Muscle layer of duodenum (tissue), 2 donors: ENCODE measurements around the gene IL13RA1.
"Not testable (repeated sequence)": the region's sequence is repeated elsewhere in the genome, so short reads cannot be mapped to it uniquely, and the experiment has no call there.

ENCODE experiments used
- H3K27ac ChIP-seq: one replicate; pipeline ENCODE4 v1.7.0; 2013; ENCODE audit warnings: mild to moderate bottlenecking, low read length
- H3K27me3 ChIP-seq: one replicate; pipeline ENCODE4 v1.7.0; 2013; ENCODE audit warnings: low read depth, mild to moderate bottlenecking, control low read depth, low read length
- H3K36me3 ChIP-seq, 2 donors: one replicate each; pipeline ENCODE4 v1.7.0; 2013; ENCODE audit warnings: low read length in 2 of 2, control low read depth in 1 of 2, mild to moderate bottlenecking in 1 of 2; ENCODE audit not compliant: insufficient read depth in 2 of 2, control insufficient read depth in 1 of 2
- H3K4me1 ChIP-seq, 2 donors: one replicate each; pipeline ENCODE4 v1.7.0; 2013; ENCODE audit warnings: low read length in 2 of 2, mild to moderate bottlenecking in 2 of 2, control low read depth in 1 of 2, moderate library complexity in 1 of 2; ENCODE audit not compliant: insufficient read depth in 2 of 2, control insufficient read depth in 1 of 2
- H3K4me3 ChIP-seq, 2 donors: one replicate each; pipeline ENCODE4 v1.7.0; 2013; ENCODE audit warnings: low read length in 2 of 2, low read depth in 1 of 2, mild to moderate bottlenecking in 1 of 2
- H3K9me3 ChIP-seq, 2 donors: one replicate each; pipeline ENCODE4 v1.7.0; 2013; ENCODE audit warnings: low read length in 2 of 2, control low read depth in 1 of 2, mild to moderate bottlenecking in 1 of 2; ENCODE audit not compliant: control insufficient read depth in 1 of 2
- donor health status: healthy.

Gene IL13RA1

DNA sequence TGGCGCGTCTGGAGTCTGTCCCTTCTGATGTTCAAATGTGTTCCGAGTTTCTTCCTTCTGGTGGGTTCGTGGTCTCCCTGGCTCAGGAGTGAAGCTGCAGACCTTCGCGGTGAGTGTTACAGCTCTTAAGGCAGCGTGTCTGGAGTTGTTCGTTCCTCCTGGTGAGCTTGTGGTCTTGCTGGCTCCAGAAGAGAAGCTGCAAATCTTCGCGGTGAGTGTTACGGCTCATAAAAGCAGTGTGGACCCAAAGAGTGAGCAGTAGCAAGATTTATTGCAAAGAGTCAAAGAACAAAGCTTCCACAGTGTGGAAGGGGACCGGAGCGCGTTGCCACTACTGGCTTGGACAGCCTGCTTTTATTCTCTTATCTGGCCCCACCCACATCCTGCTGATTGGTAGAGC, 11.5 kb upstream of the IL13RA1 start:
- not testable (repeated sequence) for H3K9me3 ChIP-seq, H3K4me3 ChIP-seq, H3K27ac ChIP-seq, H3K36me3 ChIP-seq, H3K27me3 ChIP-seq, H3K4me1 ChIP-seq

DNA sequence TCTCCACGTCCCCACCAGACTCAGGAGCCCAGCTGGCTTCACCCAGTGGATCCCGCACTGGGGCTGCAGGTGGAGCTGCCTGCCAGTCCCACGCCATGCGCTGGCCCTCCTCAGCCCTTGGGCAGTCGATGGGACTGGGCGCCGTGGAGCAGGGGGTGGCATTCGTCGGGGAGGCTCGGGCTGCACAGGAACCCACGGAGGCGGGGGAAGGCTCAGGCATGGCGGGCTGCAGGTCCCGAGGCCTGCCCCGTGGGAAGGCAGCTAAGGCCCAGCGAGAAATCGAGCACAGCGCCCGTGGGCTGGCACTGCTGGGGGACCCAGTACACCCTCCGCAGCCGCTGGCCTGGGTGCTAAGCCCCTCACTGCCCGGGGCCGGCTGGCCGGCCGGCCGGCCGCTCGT, 10.6 kb upstream of the IL13RA1 start:
- H3K4me1 ChIP-seq, H3K27ac ChIP-seq: not testable (repeated sequence)

GRCh38 chrX:118717678-118718391, 9.6 kb upstream of the IL13RA1 start:
- Histone ChIP-seq H3K27me3 (no peaks in the 10 kb centered on the region), H3K27ac (no peak overlapping the region), H3K36me3 (no peaks in the 10 kb centered on the region), H3K9me3 (no peaks in the 10 kb centered on the region), H3K4me3 (no peak overlapping the region), H3K4me1 (no peaks in the 10 kb centered on the region)

More for the DNA sequence above, 10.6 kb upstream of the IL13RA1 start:
- not testable (repeated sequence) for H3K27me3 ChIP-seq, H3K9me3 ChIP-seq, H3K36me3 ChIP-seq, H3K4me3 ChIP-seq

- Histone ChIP-seq H3K4me1 (no peaks in the 10 kb centered on the region), H3K27me3 (no peaks in the 10 kb centered on the region), H3K36me3 (no peaks in the 10 kb centered on the region), H3K4me3 (no peak overlapping the region), H3K9me3 (no peaks in the 10 kb centered on the region), H3K27ac (no peak overlapping the region)
Measured at GRCh38 chrX:118718737-118719136, 8.7 kb upstream of the IL13RA1 start.

GRCh38 chrX:118720058-118720707, 7.2 kb upstream of the IL13RA1 start:
- peaks cover 0 to 5% of the 10 kb centered on the region in 2 donors for H3K4me1 ChIP-seq

DNA sequence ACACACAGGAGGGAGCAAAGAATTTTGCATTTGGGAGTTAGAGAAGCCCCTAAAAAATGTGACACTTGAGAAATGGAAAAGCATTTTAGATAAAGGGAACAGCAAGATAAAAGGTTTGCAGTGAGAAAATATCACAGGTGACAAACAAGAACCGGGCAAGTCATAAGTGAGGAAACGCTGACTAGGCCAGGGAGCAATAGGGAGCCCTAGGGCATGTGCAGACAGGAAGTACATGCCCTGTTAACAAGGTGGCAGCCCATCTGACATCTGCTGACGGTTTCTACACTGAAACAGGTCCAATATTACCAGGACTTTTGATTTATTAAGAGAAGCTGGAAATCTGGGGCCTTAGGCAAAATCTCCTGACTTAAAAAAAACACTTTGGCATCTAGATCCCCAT, 4.0 kb upstream of the IL13RA1 start:
- Histone ChIP-seq H3K9me3 (no peaks in the 10 kb centered on the region), H3K4me1 (peaks cover 4 to 5% of the 10 kb centered on the region in 2 donors), H3K4me3 (no peak overlapping the region)

More at GRCh38 chrX:118720058-118720707, 7.2 kb upstream of the IL13RA1 start:
- Histone ChIP-seq H3K4me3 (no peak overlapping the region), H3K27me3 (no peaks in the 10 kb centered on the region), H3K36me3 (no peaks in the 10 kb centered on the region), H3K9me3 (no peaks in the 10 kb centered on the region), H3K27ac (no peak overlapping the region)

GRCh38 chrX:118724365-118724764, 3.0 kb upstream of the IL13RA1 start:
- H3K27ac ChIP-seq, result no peak overlapping the region
- no peaks in the 10 kb centered on the region for H3K36me3 ChIP-seq
- no peak overlapping the region for H3K4me3 ChIP-seq
- H3K9me3 ChIP-seq, result no peaks in the 10 kb centered on the region
- H3K4me1 ChIP-seq, result peaks cover 4 to 8% of the 10 kb centered on the region in 2 donors
- no peaks in the 10 kb centered on the region for H3K27me3 ChIP-seq

More for the DNA sequence above, 4.0 kb upstream of the IL13RA1 start:
- Histone ChIP-seq H3K36me3 (no peaks in the 10 kb centered on the region), H3K27ac (no peak overlapping the region), H3K27me3 (no peaks in the 10 kb centered on the region)

DNA sequence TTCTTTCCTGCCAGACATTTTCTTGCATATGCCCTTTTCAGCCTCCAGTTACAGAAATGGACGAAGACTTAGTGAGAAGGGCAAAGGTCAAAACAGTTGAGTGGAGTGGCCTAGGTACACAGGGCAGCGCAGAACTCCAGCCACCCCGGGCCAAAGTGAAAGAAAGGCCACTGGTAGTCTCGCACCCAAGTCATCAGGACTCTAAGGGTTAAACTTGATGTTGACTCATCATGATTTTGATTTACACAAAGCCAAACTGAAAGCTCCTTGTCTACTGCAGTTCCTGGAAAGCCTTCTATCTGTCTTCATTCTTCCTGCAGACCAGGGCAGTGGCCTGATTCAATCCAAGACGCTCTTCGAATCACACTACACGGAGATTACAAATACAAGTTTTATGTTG, 2.6 kb upstream of the IL13RA1 start:
- H3K4me1 ChIP-seq, result peaks cover 4 to 8% of the 10 kb centered on the region in 2 donors
- H3K36me3 ChIP-seq, result no peaks in the 10 kb centered on the region
- H3K27ac ChIP-seq, result peak overlapping the region; percentile 49
- no peak overlapping the region for H3K4me3 ChIP-seq
- H3K9me3 ChIP-seq, result no peaks in the 10 kb centered on the region
- H3K27me3 ChIP-seq, result no peaks in the 10 kb centered on the region

- H3K4me1 ChIP-seq, result peaks cover 8 to 14% of the 10 kb centered on the region in 2 donors
- H3K27ac ChIP-seq, result peak overlapping the region; percentile 84
- no peaks in the 10 kb centered on the region for H3K36me3 ChIP-seq
- no peaks in the 10 kb centered on the region for H3K9me3 ChIP-seq
- peak overlapping the region; percentile 27 to 62 for H3K4me3 ChIP-seq
- H3K27me3 ChIP-seq, result no peaks in the 10 kb centered on the region
Measured at GRCh38 chrX:118726396-118726795, 1.0 kb upstream of the IL13RA1 start.

- H3K9me3 ChIP-seq, result no peaks in the 10 kb centered on the region
- H3K4me1 ChIP-seq, result peaks cover 8 to 14% of the 10 kb centered on the region in 2 donors
- no peaks in the 10 kb centered on the region for H3K27me3 ChIP-seq
- H3K36me3 ChIP-seq, result no peaks in the 10 kb centered on the region
- peak overlapping the region; percentile 62 to 70 for H3K4me3 ChIP-seq
- peak overlapping the region; percentile 80 for H3K27ac ChIP-seq
Measured at GRCh38 chrX:118727686-118728339, 407 bp downstream of the IL13RA1 start.

- Histone ChIP-seq H3K4me1 (peaks cover 8 to 14% of the 10 kb centered on the region in 2 donors), H3K36me3 (no peaks in the 10 kb centered on the region), H3K9me3 (no peaks in the 10 kb centered on the region), H3K27me3 (no peaks in the 10 kb centered on the region), H3K4me3 (peak overlapping the region; percentile 62 to 70), H3K27ac (peak overlapping the region; percentile 80)
Measured at GRCh38 chrX:118729042-118729652, 1.7 kb downstream of the IL13RA1 start.
